Spinal cord (tissue), 10 donors: Measurements from ENCODE around the gene MYL6B. TPM values are rescaled to one million over a fixed set of nuclear protein-coding genes. Genes with fewer than 3 reads are reported as not detected.

Experiments used
- DNase-seq, 6 donors: peaks; one replicate each; pipeline versions ENCODE4 v3.0.0 to v3.0.0-alpha.2; 2013 to 2015; ENCODE audit warnings: low spot score in 6 of 6, low read depth in 4 of 6
- H3K27ac ChIP-seq: one replicate; pipeline ENCODE4 v1.5.1; 2013; ENCODE audit warnings: low read depth, low read length, control low read depth
- H3K27me3 ChIP-seq: one replicate; pipeline ENCODE4 v1.6.1; 2013; ENCODE audit warnings: low read length; ENCODE audit not compliant: control insufficient read depth, insufficient read depth
- H3K36me3 ChIP-seq: one replicate; pipeline ENCODE4 v1.6.1; 2013; ENCODE audit warnings: low read length; ENCODE audit not compliant: control insufficient read depth, insufficient read depth
- H3K4me1 ChIP-seq: one replicate; pipeline ENCODE4 v1.6.1; 2013; ENCODE audit warnings: low read length; ENCODE audit not compliant: control insufficient read depth, insufficient read depth
- H3K4me3 ChIP-seq: one replicate; pipeline ENCODE4 v1.5.1; 2013; ENCODE audit warnings: low read depth, low read length, control low read depth
- H3K9me3 ChIP-seq: one replicate; pipeline ENCODE4 v1.6.1; 2013; ENCODE audit warnings: low read length; ENCODE audit not compliant: control insufficient read depth, insufficient read depth
- WGBS: methylation state at CpG from one replicate; pipeline ENCODE4 v1.1.5; 2013; ENCODE audit warnings: missing lambda C conversion rate; ENCODE audit not compliant: insufficient coverage; 5-methylcytosine and 5-hydroxymethylcytosine counted together
- polyA plus RNA-seq, 2 donors: library from polyadenylated mRNA; unstranded; fragments of 120-200 nt; gene quantifications; one replicate each; pipeline ENCODE4 v1.2.1, GENCODE V29; 2013; ENCODE audit not compliant: insufficient read length in 2 of 2
- total RNA-seq, 2 donors: library from RNA; depleted of rRNA in 1 of 2; stranded (reverse); fragments of 120-200 nt in 1 of 2; fragments of >200 nt in 1 of 2; gene quantifications; one replicate each; pipeline versions ENCODE4 v1.2.3 to v1.2.4, GENCODE V29; 2013 to 2014
- donor health status: healthy.

Gene MYL6B
- total and polyA plus RNA-seq, 4 donors: 69.4 to 287 (median 238) TPM

- Histone ChIP-seq H3K4me3 (no peak overlapping the region), H3K4me1 (peaks cover 19% of the 10 kb centered on the region), H3K36me3 (peaks cover 27% of the 10 kb centered on the region), H3K9me3 (no peaks in the 10 kb centered on the region), H3K27ac (no peak overlapping the region), H3K27me3 (no peaks in the 10 kb centered on the region)
- no peak for DNase-seq
- WGBS: 97% methylated on average over 14 of the region's 17 CpGs
These were observed 32.1 kb upstream of the MYL6B start for GRCh38 chr12:56120158-56120846.

DNA sequence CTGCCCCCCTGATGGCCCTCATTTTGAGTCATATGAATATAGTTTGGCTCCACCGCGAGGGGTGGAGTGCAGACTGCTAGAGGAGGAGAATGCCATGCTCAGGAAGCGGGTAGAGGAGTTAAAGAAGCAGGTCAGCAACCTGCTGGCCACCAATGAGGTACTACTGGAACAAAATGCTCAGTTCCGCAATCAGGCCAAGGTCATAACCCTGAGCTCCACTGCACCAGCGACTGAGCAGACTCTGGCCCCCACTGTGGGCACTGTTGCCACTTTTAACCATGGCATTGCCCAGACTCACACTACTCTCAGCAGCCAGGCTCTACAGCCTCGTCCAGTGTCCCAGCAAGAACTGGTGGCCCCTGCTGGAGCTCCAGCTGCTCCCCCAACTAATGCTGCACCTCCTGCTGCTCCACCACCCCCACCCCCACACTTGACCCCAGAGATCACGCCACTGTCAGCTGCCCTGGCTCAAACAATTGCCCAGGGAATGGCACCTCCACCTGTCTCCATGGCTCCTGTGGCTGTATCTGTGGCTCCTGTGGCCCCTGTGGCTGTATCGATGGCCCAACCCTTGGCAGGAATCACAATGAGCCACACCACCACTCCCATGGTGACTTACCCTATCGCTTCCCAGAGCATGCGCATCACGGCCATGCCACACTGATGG, 31.1 kb upstream of the MYL6B start:
- no peaks in the 10 kb centered on the region for H3K27me3 ChIP-seq
- H3K27ac ChIP-seq: no peak overlapping the region

GRCh38 chr12:56122637-56123036, 29.8 kb upstream of the MYL6B start:
- no CpG with 5 or more reads among the region's 2 CpGs for WGBS
- no peak overlapping the region for H3K27ac ChIP-seq

More for the DNA sequence above, 31.1 kb upstream of the MYL6B start:
- WGBS: 88% methylated on average over 11 of the region's 11 CpGs
- H3K4me3 ChIP-seq: no peak overlapping the region
- DNase-seq: no peak
- H3K9me3 ChIP-seq: no peaks in the 10 kb centered on the region
- H3K36me3 ChIP-seq: peaks cover 28% of the 10 kb centered on the region
- H3K4me1 ChIP-seq: peaks cover 16% of the 10 kb centered on the region

GRCh38 chr12:56124133-56124532, 28.3 kb upstream of the MYL6B start:
- Histone ChIP-seq H3K36me3 (peaks cover 28% of the 10 kb centered on the region), H3K9me3 (no peaks in the 10 kb centered on the region), H3K27me3 (no peaks in the 10 kb centered on the region), H3K4me1 (peaks cover 19% of the 10 kb centered on the region), H3K27ac (no peak overlapping the region), H3K4me3 (no peak overlapping the region)
- 94% methylated on average over 4 of the region's 4 CpGs for WGBS
- DNase-seq: no peak

More at GRCh38 chr12:56122637-56123036, 29.8 kb upstream of the MYL6B start:
- no peak for DNase-seq
- no peaks in the 10 kb centered on the region for H3K9me3 ChIP-seq
- H3K4me1 ChIP-seq: peaks cover 17% of the 10 kb centered on the region
- no peak overlapping the region for H3K4me3 ChIP-seq
- peaks cover 28% of the 10 kb centered on the region for H3K36me3 ChIP-seq
- no peaks in the 10 kb centered on the region for H3K27me3 ChIP-seq

GRCh38 chr12:56126732-56127239, 25.6 kb upstream of the MYL6B start:
- no peak overlapping the region for H3K4me3 ChIP-seq
- DNase-seq: no peak
- 83% methylated on average over 3 of the region's 3 CpGs for WGBS
- peaks cover 30% of the 10 kb centered on the region for H3K4me1 ChIP-seq
- H3K27me3 ChIP-seq: no peaks in the 10 kb centered on the region
- no peaks in the 10 kb centered on the region for H3K9me3 ChIP-seq
- H3K36me3 ChIP-seq: peaks cover 27% of the 10 kb centered on the region
- peak overlapping the region; percentile 86 for H3K27ac ChIP-seq

DNA sequence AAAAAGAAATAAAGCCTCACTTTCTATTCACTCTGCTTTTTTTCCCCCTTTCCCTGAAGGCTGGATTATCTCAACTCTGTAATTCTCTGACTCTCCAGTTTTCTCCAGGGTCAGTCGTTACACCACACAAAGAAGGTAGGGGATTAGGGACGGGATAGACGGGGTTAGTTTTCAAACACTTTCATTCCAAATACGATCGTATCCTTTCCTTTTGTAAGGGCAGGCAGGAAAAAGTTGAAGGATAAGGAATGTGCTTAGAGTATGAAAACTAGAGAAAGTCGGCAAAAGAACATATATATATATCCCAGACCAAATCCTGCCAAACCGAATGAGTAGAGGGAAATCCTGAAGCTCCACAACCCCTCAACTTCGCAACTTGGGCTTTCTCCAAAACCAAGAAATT, 24.9 kb upstream of the MYL6B start:
- Histone ChIP-seq H3K27ac (peak overlapping the region; percentile 86), H3K9me3 (no peaks in the 10 kb centered on the region), H3K4me3 (peak overlapping the region; percentile 91), H3K4me1 (peaks cover 30% of the 10 kb centered on the region), H3K36me3 (peaks cover 29% of the 10 kb centered on the region), H3K27me3 (no peaks in the 10 kb centered on the region)
- WGBS: 0% methylated on average over 2 of the region's 8 CpGs
- DNase-seq: no peak

DNA sequence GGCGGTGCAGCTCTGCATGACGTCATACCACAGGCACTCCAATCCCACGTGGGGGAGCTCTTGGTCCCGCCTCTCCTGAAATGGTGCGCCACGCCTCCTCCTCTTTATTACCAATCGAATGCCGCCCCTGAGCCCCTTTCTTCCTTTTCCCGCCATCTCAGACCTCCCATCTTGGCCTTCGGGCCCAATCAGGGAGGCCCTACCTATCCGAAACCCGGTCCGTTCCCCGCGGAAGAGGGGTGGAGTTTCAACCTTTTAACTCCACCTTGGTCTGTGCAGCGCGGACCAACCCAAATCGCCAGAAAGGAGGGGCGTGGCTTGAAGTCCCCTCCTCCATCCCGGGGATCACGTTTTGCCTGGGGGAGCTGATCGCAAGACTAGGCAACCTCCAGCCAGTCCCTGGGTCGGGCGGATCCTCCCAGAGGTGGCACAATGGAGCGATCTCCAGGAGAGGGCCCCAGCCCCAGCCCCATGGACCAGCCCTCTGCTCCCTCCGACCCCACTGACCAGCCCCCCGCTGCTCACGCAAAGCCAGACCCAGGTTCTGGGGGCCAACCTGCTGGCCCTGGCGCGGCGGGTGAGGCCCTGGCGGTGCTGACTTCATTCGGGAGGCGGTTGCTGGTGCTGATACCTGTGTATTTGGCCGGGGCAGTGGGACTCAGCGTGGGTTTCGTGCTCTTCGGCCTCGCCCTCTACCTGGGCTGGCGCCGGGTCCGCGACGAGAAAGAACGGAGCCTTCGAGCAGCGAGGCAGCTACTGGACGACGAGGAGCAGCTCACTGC, 24.3 kb upstream of the MYL6B start, which contains the start of gene ESYT1:
ESYT1 (plus strand) TSS at position 380 of the 782 bp plus-strand sequence; CDS start at position 433, 53 bp downstream.
- under 1% methylated on average over 48 of the region's 49 CpGs for WGBS
- peaks cover 30% of the 10 kb centered on the region for H3K4me1 ChIP-seq

GRCh38 chr12:56128670-56129205, 23.6 kb upstream of the MYL6B start:
- under 1% methylated on average over 20 of the region's 20 CpGs for WGBS
- Histone ChIP-seq H3K4me1 (peaks cover 30% of the 10 kb centered on the region), H3K4me3 (peak overlapping the region; percentile 91), H3K27ac (peak overlapping the region; percentile 92), H3K36me3 (peaks cover 39% of the 10 kb centered on the region), H3K9me3 (no peaks in the 10 kb centered on the region), H3K27me3 (no peaks in the 10 kb centered on the region)
- peak in 2 of 6 donors; percentile 32 to 51 for DNase-seq

More for the DNA sequence above, 24.3 kb upstream of the MYL6B start, which contains the start of gene ESYT1:
- no peaks in the 10 kb centered on the region for H3K9me3 ChIP-seq
- H3K27me3 ChIP-seq: no peaks in the 10 kb centered on the region
- peak within 1 kb of the TSS; percentile 91 for H3K4me3 ChIP-seq
- peaks cover 35% of the 10 kb centered on the region for H3K36me3 ChIP-seq
- peak within 1 kb of the TSS; percentile 92 for H3K27ac ChIP-seq
- peak in 5 of 6 donors; percentile 95 to 100 (median 98) for DNase-seq
